SK-N-SH (cell line): ENCODE data around the gene PHF23. TPM values are rescaled to one million over a fixed set of nuclear protein-coding genes. Genes with fewer than 3 reads are reported as not detected.

Experiments used
- CTCF ChIA-PET: fragments of 300-600, 350-600 bp; formaldehyde crosslinking; extraction: SDS; loops from one replicate; lab custom pipeline; 2021; lab: Yijun Ruan, JAX
- POLR2A ChIA-PET: fragments of 350-600 bp; sonication (Branson Sonifier 250); formaldehyde crosslinking; extraction: SDS; loops from one replicate; lab custom pipeline; 2020; ENCODE audit warnings: antibody characterized with exemption, inconsistent platforms; lab: Yijun Ruan, JAX
- DNase-seq: peaks from one replicate; pipeline ENCODE4 v3.0.0; 2012
- H2AFZ ChIP-seq: fragments of 200-600 bp; sonication (generic); 2 replicates; pipeline ENCODE4 v1.8.1; 2016; ENCODE audit warnings: antibody characterized with exemption, mild to moderate bottlenecking, low read depth
- H3F3A ChIP-seq: fragments of 200-600 bp; sonication (generic); replicated peaks from 2 replicates; pipeline ENCODE3; 2016; ENCODE audit warnings: antibody characterized with exemption, mild to moderate bottlenecking; ENCODE audit not compliant: insufficient read depth
- H3K27ac ChIP-seq, 2 experiments: fragments of 200-500 bp in 1 of 2; fragments of 200-600 bp in 1 of 2; sonication (Bioruptor generic) in 1 of 2; sonication (generic), shearing (Covaris generic) in 1 of 2; 2 replicates each; pipeline versions ENCODE4 v1.5.1 to v1.6.1; 2014 to 2016; ENCODE audit warnings: low read depth in 2 of 2, inconsistent platforms in 1 of 2, low read length in 1 of 2, mild to moderate bottlenecking in 1 of 2, mixed read lengths in 1 of 2
- H3K27me3 ChIP-seq: fragments of 200-600 bp; sonication (generic), shearing (Covaris generic); 2 replicates; pipeline ENCODE4 v1.6.1; 2016; ENCODE audit warnings: mixed run types; ENCODE audit not compliant: insufficient read depth
- H3K36me3 ChIP-seq, 2 experiments: fragments of 200-500 bp in 1 of 2; fragments of 200-600 bp in 1 of 2; sonication (Bioruptor generic) in 1 of 2; sonication (generic) in 1 of 2; replicated peaks in 1 of 2; 2 replicates each; pipeline versions ENCODE3 to v1.5.1; 2014 to 2016; ENCODE audit warnings: low read length in 1 of 2, mild to moderate bottlenecking in 1 of 2; ENCODE audit not compliant: insufficient read depth in 2 of 2, control insufficient read depth in 1 of 2
- H3K4me1 ChIP-seq, 2 experiments: fragments of 200-500 bp in 1 of 2; fragments of 200-600 bp in 1 of 2; sonication (Bioruptor generic) in 1 of 2; sonication (generic), shearing (Covaris generic) in 1 of 2; 2 replicates each; pipeline versions ENCODE4 v1.5.1 to v1.6.1; 2014 to 2016; ENCODE audit warnings: low read depth in 1 of 2, low read length in 1 of 2, mixed run types in 1 of 2; ENCODE audit not compliant: insufficient read depth in 2 of 2, control insufficient read depth in 1 of 2
- H3K4me2 ChIP-seq: fragments of 200-600 bp; sonication (generic), shearing (Covaris generic); 2 replicates; pipeline ENCODE4 v1.6.1; 2017; ENCODE audit warnings: mixed run types
- H3K4me3 ChIP-seq, 2 experiments: fragments of 200-500 bp in 1 of 2; fragments of 200-600 bp in 1 of 2; sonication (Bioruptor generic) in 1 of 2; sonication (generic), shearing (Covaris generic) in 1 of 2; 2 replicates each; pipeline versions ENCODE4 v1.5.1 to v1.8.1; 2014 to 2016; ENCODE audit warnings: low read depth in 2 of 2, inconsistent platforms in 1 of 2, low read length in 1 of 2, mild to moderate bottlenecking in 1 of 2, mixed read lengths in 1 of 2, moderate library complexity in 1 of 2
- H3K79me2 ChIP-seq: fragments of 200-600 bp; sonication (generic); 2 replicates; pipeline ENCODE4 v1.8.1; 2017; ENCODE audit warnings: mild to moderate bottlenecking; ENCODE audit not compliant: insufficient read depth
- H3K9ac ChIP-seq: fragments of 200-600 bp; sonication (generic); 2 replicates; pipeline ENCODE4 v1.6.1; 2017; ENCODE audit warnings: mixed run types
- H3K9me2 ChIP-seq: fragments of 200-600 bp; sonication (generic); 2 replicates; pipeline ENCODE4 v1.6.1; 2017; ENCODE audit warnings: mixed run types
- H3K9me3 ChIP-seq: fragments of 200-600 bp; sonication (generic); 2 replicates; pipeline ENCODE4 v1.6.1; 2017; ENCODE audit warnings: mixed run types, mild to moderate bottlenecking, moderate library complexity
- H4K20me1 ChIP-seq: fragments of 200-600 bp; sonication (generic); 2 replicates; pipeline ENCODE4 v1.6.1; 2017; ENCODE audit warnings: mild to moderate bottlenecking, mixed run types; ENCODE audit not compliant: insufficient read depth
- CHD2 ChIP-seq: fragments of 150-350 bp; IDR thresholded peaks from 2 replicates; pipeline ENCODE4 v1.6.1; 2018; ENCODE audit warnings: low read length; ENCODE audit not compliant: partially characterized antibody
- EP300 ChIP-seq, 2 experiments: IDR thresholded peaks; 2 replicates each; pipeline versions ENCODE4 v1.4.0 to v1.6.1; 2012; ENCODE audit warnings: borderline replicate concordance in 1 of 2, low read depth in 1 of 2, low read length in 1 of 2
- FOSL2 ChIP-seq: IDR thresholded peaks from 2 replicates; pipeline ENCODE4 v1.4.0; 2012; ENCODE audit warnings: low read depth, mild to moderate bottlenecking, moderate library complexity, borderline replicate concordance
- GATA2 ChIP-seq: sonication (generic); formaldehyde crosslinking; IDR thresholded peaks from 2 replicates; pipeline ENCODE4 v1.5.0; 2020; ENCODE audit warnings: mild to moderate bottlenecking, missing genetic modification reagents
- MEF2A ChIP-seq: IDR thresholded peaks from 2 replicates; pipeline ENCODE4 v1.4.0; 2012; ENCODE audit warnings: low read depth, borderline replicate concordance
- NFIC ChIP-seq: IDR thresholded peaks from 2 replicates; pipeline ENCODE4 v1.4.0; 2012; ENCODE audit warnings: borderline replicate concordance
- NRF1 ChIP-seq: IDR thresholded peaks from 2 replicates; pipeline ENCODE4 v1.6.1; 2012; ENCODE audit warnings: low read depth, mild to moderate bottlenecking, low read length
- POLR2AphosphoS5 ChIP-seq: IDR thresholded peaks from 2 replicates; pipeline ENCODE4 v1.6.1; 2012; ENCODE audit warnings: low read depth, low read length
- RAD21 ChIP-seq: IDR thresholded peaks from 2 replicates; pipeline ENCODE4 v1.6.1; 2012; ENCODE audit warnings: mild to moderate bottlenecking, low read length
- RFX5 ChIP-seq: IDR thresholded peaks from 2 replicates; pipeline ENCODE4 v1.6.1; 2012; ENCODE audit warnings: mild to moderate bottlenecking, improper control_type of control experiment, low read length
- SIN3A ChIP-seq: IDR thresholded peaks from 2 replicates; pipeline ENCODE4 v1.6.1; 2012; ENCODE audit warnings: low read depth, mild to moderate bottlenecking, low read length, moderate library complexity, borderline replicate concordance
- SMC3 ChIP-seq: IDR thresholded peaks from 2 replicates; pipeline ENCODE4 v1.6.1; 2012; ENCODE audit warnings: low read depth, low read length, improper control_type of control experiment
- TAF1 ChIP-seq: IDR thresholded peaks from 2 replicates; pipeline ENCODE4 v1.6.1; 2012; ENCODE audit warnings: low read depth, mild to moderate bottlenecking, low read length, moderate library complexity, borderline replicate concordance
- TCF12 ChIP-seq: IDR thresholded peaks from 2 replicates; pipeline ENCODE4 v1.4.0; 2012
- YY1 ChIP-seq: IDR thresholded peaks from 2 replicates; pipeline ENCODE4 v1.4.0; 2012; ENCODE audit warnings: low read depth, mild to moderate bottlenecking
- whole genome bisulfite sequencing: methylation state at CpG from one replicate; pipeline ENCODE4 v1.1.6; 2017; ENCODE audit warnings: low lambda C conversion rate; 5-methylcytosine and 5-hydroxymethylcytosine counted together
- polyA plus RNA-seq, 3 experiments: library from polyadenylated mRNA; depleted of rRNA; stranded (reverse); fragments of >200 nt; gene quantifications; 2 replicates each; pipeline ENCODE4 v1.2.3, GENCODE V29; 2012
- TF ChIP-seq, protein P1 (sequence below): IDR thresholded peaks from 2 replicates; pipeline ENCODE4 v1.4.0; 2012; ENCODE audit warnings: low read depth, borderline replicate concordance
- TF ChIP-seq, protein P2 (sequence below): fragments of 150-350 bp; IDR thresholded peaks from 2 replicates; pipeline ENCODE4 v1.6.1; 2016; ENCODE audit warnings: mild to moderate bottlenecking, low read depth, low read length
- TF ChIP-seq, protein P3 (sequence below): IDR thresholded peaks from 2 replicates; pipeline ENCODE4 v1.4.0; 2012; ENCODE audit warnings: low read depth
- TF ChIP-seq, protein P4 (sequence below): fragments of 150-350 bp; IDR thresholded peaks from 2 replicates; pipeline ENCODE4 v1.6.1; 2017; ENCODE audit warnings: antibody characterized with exemption, low read length, low read depth, borderline replicate concordance

PHF23 gene
- polyA plus RNA-seq, 1 of the 3 experiments (the other 2 are of a cell fraction), result 53.3 TPM

DNA sequence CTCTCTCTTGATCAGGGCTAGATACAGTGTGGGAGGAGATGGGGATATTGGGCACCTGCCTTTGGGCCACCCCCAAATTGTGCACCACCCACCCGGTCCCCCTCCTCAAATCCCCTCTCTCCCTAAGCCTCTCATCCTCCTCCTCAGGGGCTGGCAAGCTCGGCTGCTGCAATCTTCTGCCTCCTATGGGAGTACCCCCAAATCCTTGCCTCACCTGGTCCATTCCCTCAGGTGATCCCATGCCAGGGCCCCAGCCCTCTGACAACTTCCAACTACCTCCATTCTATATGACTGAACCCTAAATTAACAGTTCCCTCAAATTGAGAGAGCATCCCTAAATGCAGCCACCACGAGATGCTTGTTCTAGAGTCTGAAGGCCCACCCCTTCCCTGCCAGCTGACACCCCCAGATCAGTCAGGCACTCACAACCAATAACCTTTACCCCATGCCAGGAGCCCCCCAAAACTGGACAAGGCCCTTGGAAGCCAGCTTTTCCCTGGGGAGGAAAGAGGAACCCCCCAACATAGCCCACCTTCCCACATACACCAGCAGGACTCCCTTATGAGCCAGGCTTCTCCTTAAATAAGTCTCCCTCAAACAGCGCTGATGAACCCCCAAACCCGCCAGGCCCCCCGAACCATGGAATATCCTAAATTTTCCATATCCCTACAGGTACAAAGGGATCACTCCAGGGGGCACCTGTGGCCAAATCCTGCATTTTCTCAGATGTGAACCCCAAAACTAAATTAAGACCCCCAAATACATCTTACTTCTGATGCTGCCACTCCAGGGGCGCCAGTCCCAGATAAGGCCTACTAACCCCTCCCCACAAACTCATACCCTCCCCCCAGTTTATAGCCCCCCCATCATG, 22.8 kb downstream of the PHF23 start:
- POLR2A ChIA-PET, result interaction anchor here (1.0 kb wide), 1 partner anchor 22 kb away, joined by 6 read pairs; the partner anchor contains the start of gene PHF23
- H3K4me3 ChIP-seq, result peak overlapping the region; percentile 61 to 74
- peaks cover 53% of the 10 kb centered on the region for H3F3A ChIP-seq
- WGBS, result 9% methylated on average over 7 of the region's 7 CpGs
- H3K9ac ChIP-seq, result peak overlapping the region; percentile 88
- H3K9me3 ChIP-seq, result no peaks in the 10 kb centered on the region
- no peak for DNase-seq
- H4K20me1 ChIP-seq, result peaks cover 18% of the 10 kb centered on the region
- H2AFZ ChIP-seq, result no peak overlapping the region
- peaks cover 0 to 8% of the 10 kb centered on the region in 2 experiments for H3K36me3 ChIP-seq
- TF ChIP-seq, protein P1, sequence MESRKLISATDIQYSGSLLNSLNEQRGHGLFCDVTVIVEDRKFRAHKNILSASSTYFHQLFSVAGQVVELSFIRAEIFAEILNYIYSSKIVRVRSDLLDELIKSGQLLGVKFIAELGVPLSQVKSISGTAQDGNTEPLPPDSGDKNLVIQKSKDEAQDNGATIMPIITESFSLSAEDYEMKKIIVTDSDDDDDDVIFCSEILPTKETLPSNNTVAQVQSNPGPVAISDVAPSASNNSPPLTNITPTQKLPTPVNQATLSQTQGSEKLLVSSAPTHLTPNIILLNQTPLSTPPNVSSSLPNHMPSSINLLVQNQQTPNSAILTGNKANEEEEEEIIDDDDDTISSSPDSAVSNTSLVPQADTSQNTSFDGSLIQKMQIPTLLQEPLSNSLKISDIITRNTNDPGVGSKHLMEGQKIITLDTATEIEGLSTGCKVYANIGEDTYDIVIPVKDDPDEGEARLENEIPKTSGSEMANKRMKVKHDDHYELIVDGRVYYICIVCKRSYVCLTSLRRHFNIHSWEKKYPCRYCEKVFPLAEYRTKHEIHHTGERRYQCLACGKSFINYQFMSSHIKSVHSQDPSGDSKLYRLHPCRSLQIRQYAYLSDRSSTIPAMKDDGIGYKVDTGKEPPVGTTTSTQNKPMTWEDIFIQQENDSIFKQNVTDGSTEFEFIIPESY, result no peak
- TF ChIP-seq, protein P2, sequence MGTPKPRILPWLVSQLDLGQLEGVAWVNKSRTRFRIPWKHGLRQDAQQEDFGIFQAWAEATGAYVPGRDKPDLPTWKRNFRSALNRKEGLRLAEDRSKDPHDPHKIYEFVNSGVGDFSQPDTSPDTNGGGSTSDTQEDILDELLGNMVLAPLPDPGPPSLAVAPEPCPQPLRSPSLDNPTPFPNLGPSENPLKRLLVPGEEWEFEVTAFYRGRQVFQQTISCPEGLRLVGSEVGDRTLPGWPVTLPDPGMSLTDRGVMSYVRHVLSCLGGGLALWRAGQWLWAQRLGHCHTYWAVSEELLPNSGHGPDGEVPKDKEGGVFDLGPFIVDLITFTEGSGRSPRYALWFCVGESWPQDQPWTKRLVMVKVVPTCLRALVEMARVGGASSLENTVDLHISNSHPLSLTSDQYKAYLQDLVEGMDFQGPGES, result no peak
- no peak for TF ChIP-seq TCF12
- TF ChIP-seq POLR2AphosphoS5, result no peak
- TF ChIP-seq YY1, result no peak
- no peak for TF ChIP-seq CHD2
- no peak for TF ChIP-seq TAF1
- TF ChIP-seq, protein P3, sequence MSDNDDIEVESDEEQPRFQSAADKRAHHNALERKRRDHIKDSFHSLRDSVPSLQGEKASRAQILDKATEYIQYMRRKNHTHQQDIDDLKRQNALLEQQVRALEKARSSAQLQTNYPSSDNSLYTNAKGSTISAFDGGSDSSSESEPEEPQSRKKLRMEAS, result no peak
- TF ChIP-seq SIN3A, result no peak
- TF ChIP-seq, all 33 proteins: peak for 0
- CTCF ChIA-PET, result interaction anchor here (1.0 to 3.7 kb wide), 4 partner anchors 12 to 194 kb away, joined by 3 to 37 read pairs (median 3); partner anchors contain the start of gene DVL2
- H3K4me1 ChIP-seq, result peaks cover 26 to 63% of the 10 kb centered on the region in 2 experiments; a peak in 3 of 4 replicates
- H3K79me2 ChIP-seq, result peaks cover 57% of the 10 kb centered on the region
- peak overlapping the region; percentile 60 to 96 for H3K27ac ChIP-seq
- no peaks in the 10 kb centered on the region for H3K27me3 ChIP-seq
- peak overlapping the region; percentile 97 for H3K4me2 ChIP-seq
- H3K9me2 ChIP-seq, result no peaks in the 10 kb centered on the region

DNA sequence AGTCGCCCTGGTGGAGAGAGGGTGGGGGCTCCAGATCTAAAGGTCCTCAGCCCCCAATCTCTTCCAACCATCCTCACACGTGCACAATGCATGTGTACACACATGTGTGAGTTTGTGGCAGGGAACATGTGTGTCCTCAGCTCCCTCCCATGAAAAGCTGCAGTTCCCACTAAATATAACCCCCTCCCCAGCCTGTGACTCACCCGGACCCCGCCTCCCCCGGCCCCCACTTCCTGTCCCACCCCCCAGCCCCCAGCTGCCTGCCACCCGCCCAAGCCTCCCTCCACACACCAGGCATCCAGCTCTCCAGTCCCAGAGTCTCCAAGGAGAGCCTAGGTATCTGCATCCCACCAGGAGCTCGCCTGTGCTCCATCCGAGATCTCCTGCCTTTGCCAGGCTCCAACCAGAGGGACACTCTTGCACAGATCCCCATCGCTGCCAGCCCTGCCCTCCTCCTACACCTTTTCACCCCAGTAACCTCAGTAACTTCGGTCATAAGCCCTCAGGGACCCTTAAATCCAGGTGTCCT, 23.5 kb downstream of the PHF23 start:
- POLR2A ChIA-PET, result interaction anchor here (0.9 to 1.3 kb wide), 3 partner anchors 19 to 27 kb away, joined by 3 to 6 read pairs (median 6); partner anchors contain the start of genes DVL2, GABARAP and PHF23

More for the DNA sequence above, 23.5 kb downstream of the PHF23 start:
- Histone ChIP-seq H3K4me2 (peak overlapping the region; percentile 97), H4K20me1 (peaks cover 23% of the 10 kb centered on the region), H3K9me3 (no peaks in the 10 kb centered on the region), H3K27me3 (no peaks in the 10 kb centered on the region), H3K9me2 (no peaks in the 10 kb centered on the region), H3K4me1 (peaks cover 26 to 60% of the 10 kb centered on the region in 2 experiments; a peak in 3 of 4 replicates), H3F3A (peaks cover 46% of the 10 kb centered on the region), H3K36me3 (peaks cover 0 to under 1% of the 10 kb centered on the region in 2 experiments), H3K4me3 (peak overlapping the region; percentile 61 to 74), H3K9ac (peak overlapping the region; percentile 88), H3K79me2 (peaks cover 54% of the 10 kb centered on the region), H2AFZ (no peak overlapping the region), H3K27ac (peak overlapping the region; percentile 88 to 96)
- CTCF ChIA-PET, result interaction anchor here (1.0 to 3.7 kb wide), 8 partner anchors 8 to 193 kb away, joined by 3 to 37 read pairs (median 5); partner anchors contain the start of gene DVL2
- WGBS, result 7% methylated on average over 10 of the region's 10 CpGs
- DNase-seq, result peak; percentile 59
- TF ChIP-seq SMC3 (no peak), SIN3A (no peak), RFX5 (no peak), GATA2 (CRISPR knock-in tag) (no peak), EP300 (IDR thresholded peaks at IDR 0.05; ENCODE audit: borderline replicate concordance in 1 of 2, low read depth in 1 of 2, low read length in 1 of 2) (no peak), NRF1 (no peak), CHD2 (no peak), NFIC (no peak), FOSL2 (no peak), RAD21 (no peak), TAF1 (peak; percentile 42; the same call in 1 of the 2 replicates), MEF2A (no peak), POLR2AphosphoS5 (0 out of 2 replicates have a peak, but pooled peaks have one; percentile 27)
- TF ChIP-seq, protein P4, sequence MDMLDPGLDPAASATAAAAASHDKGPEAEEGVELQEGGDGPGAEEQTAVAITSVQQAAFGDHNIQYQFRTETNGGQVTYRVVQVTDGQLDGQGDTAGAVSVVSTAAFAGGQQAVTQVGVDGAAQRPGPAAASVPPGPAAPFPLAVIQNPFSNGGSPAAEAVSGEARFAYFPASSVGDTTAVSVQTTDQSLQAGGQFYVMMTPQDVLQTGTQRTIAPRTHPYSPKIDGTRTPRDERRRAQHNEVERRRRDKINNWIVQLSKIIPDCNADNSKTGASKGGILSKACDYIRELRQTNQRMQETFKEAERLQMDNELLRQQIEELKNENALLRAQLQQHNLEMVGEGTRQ, result no peak
